ENCODE data around the gene DRC7.

Gene DRC7

GRCh38 chr16:57661510-57661909 lies 33.1 kb upstream of the DRC7 start:
- ChIA-PET CTCF (no interaction called here), POLR2A (no interaction called here)
- TF ChIP-seq FOXK2 (IDR thresholded peaks at IDR 0.05) (no peak), CTBP1 (IDR thresholded peaks at IDR 0.05; ENCODE audit: borderline replicate concordance) (no peak), HDGF (IDR thresholded peaks at IDR 0.05; ENCODE audit: borderline replicate concordance) (no peak), ARNT (IDR thresholded peaks at IDR 0.05) (no peak), ELF4 (IDR thresholded peaks at IDR 0.05) (no peak), SP1 (IDR thresholded peaks at IDR 0.05) (no peak)
- DNase-seq (ENCODE audit: extremely low spot score), result no peak

GRCh38 chr16:57661936-57662906 lies 32.4 kb upstream of the DRC7 start:
- no peak for TF ChIP-seq ELF4 (IDR thresholded peaks at IDR 0.05)
- no peak for TF ChIP-seq PKNOX1 (IDR thresholded peaks at IDR 0.05)
- no peak for DNase-seq (ENCODE audit: extremely low spot score)
- CTCF ChIA-PET, result no interaction called here
- POLR2A ChIA-PET, result no interaction called here

- TF ChIP-seq TARDBP (IDR thresholded peaks at IDR 0.05) (no peak), ZNF384 (IDR thresholded peaks at IDR 0.05) (no peak), ARNT (IDR thresholded peaks at IDR 0.05) (no peak), CTBP1 (IDR thresholded peaks at IDR 0.05; ENCODE audit: borderline replicate concordance) (no peak), FOXA1 (IDR thresholded peaks at IDR 0.05) (no peak), PKNOX1 (IDR thresholded peaks at IDR 0.05) (no peak), FOXM1 (IDR thresholded peaks at IDR 0.05; ENCODE audit: borderline replicate concordance) (no peak), FOXK2 (IDR thresholded peaks at IDR 0.05) (no peak), ELF4 (IDR thresholded peaks at IDR 0.05) (no peak), BHLHE40 (IDR thresholded peaks at IDR 0.05; ENCODE audit: borderline replicate concordance) (no peak), SP1 (IDR thresholded peaks at IDR 0.05) (no peak)
- no peak for DNase-seq (ENCODE audit: extremely low spot score)
- ChIA-PET CTCF (no interaction called here), POLR2A (no interaction called here)
Observed at GRCh38 chr16:57663436-57663835, 31.2 kb upstream of the DRC7 start.

- ChIA-PET CTCF (interaction anchor here (0.6 kb wide), 1 partner anchor 114 kb away, joined by 3 read pairs; no protein-coding TSS in a partner anchor), POLR2A (interaction anchor here (1.0 kb wide), 1 partner anchor 71 kb away, joined by 3 read pairs; the partner anchor contains the start of gene KATNB1)
- no peak for TF ChIP-seq PKNOX1 (IDR thresholded peaks at IDR 0.05)
- TF ChIP-seq CTBP1 (IDR thresholded peaks at IDR 0.05; ENCODE audit: borderline replicate concordance), result no peak
- TF ChIP-seq ARNT (IDR thresholded peaks at IDR 0.05), result no peak
- no peak for TF ChIP-seq L3MBTL2 (conservative IDR thresholded peaks at IDR 0.05)
- no peak for DNase-seq (ENCODE audit: extremely low spot score)
Observed at GRCh38 chr16:57663917-57664661, 30.5 kb upstream of the DRC7 start.

- no peak for DNase-seq (ENCODE audit: extremely low spot score)
- ChIA-PET POLR2A (interaction anchor here (1.0 kb wide), 1 partner anchor 71 kb away, joined by 3 read pairs; the partner anchor contains the start of gene KATNB1), CTCF (interaction anchor here (0.6 kb wide), 1 partner anchor 114 kb away, joined by 3 read pairs; no protein-coding TSS in a partner anchor)
- TF ChIP-seq ZNF384 (IDR thresholded peaks at IDR 0.05) (no peak), BHLHE40 (IDR thresholded peaks at IDR 0.05; ENCODE audit: borderline replicate concordance) (no peak), L3MBTL2 (conservative IDR thresholded peaks at IDR 0.05) (no peak), TARDBP (IDR thresholded peaks at IDR 0.05) (no peak), PKNOX1 (IDR thresholded peaks at IDR 0.05) (no peak), SP1 (IDR thresholded peaks at IDR 0.05) (no peak), HDGF (IDR thresholded peaks at IDR 0.05; ENCODE audit: borderline replicate concordance) (no peak), ELF4 (IDR thresholded peaks at IDR 0.05) (no peak), FOXA1 (IDR thresholded peaks at IDR 0.05) (no peak), ARNT (IDR thresholded peaks at IDR 0.05) (no peak)
Observed at GRCh38 chr16:57664662-57665025, 30.0 kb upstream of the DRC7 start.

GRCh38 chr16:57665541-57665940 lies 29.1 kb upstream of the DRC7 start:
- TF ChIP-seq CTBP1 (IDR thresholded peaks at IDR 0.05; ENCODE audit: borderline replicate concordance) (no peak), LEF1 (IDR thresholded peaks at IDR 0.05; ENCODE audit: borderline replicate concordance) (no peak), SUZ12 (IDR thresholded peaks at IDR 0.05) (no peak), PKNOX1 (IDR thresholded peaks at IDR 0.05) (no peak), ELF4 (IDR thresholded peaks at IDR 0.05) (no peak), L3MBTL2 (conservative IDR thresholded peaks at IDR 0.05) (no peak), ARNT (IDR thresholded peaks at IDR 0.05) (no peak), ZNF384 (IDR thresholded peaks at IDR 0.05) (no peak), SP1 (IDR thresholded peaks at IDR 0.05) (no peak), FOXM1 (IDR thresholded peaks at IDR 0.05; ENCODE audit: borderline replicate concordance) (no peak), FOXK2 (IDR thresholded peaks at IDR 0.05) (no peak), NFRKB (IDR thresholded peaks at IDR 0.05) (no peak), FOXA1 (IDR thresholded peaks at IDR 0.05) (no peak), HDGF (IDR thresholded peaks at IDR 0.05; ENCODE audit: borderline replicate concordance) (no peak), TARDBP (IDR thresholded peaks at IDR 0.05) (no peak), BHLHE40 (IDR thresholded peaks at IDR 0.05; ENCODE audit: borderline replicate concordance) (no peak)
- DNase-seq (ENCODE audit: extremely low spot score), result no peak
- ChIA-PET POLR2A (no interaction called here), CTCF (no interaction called here)
